Naive B cell (primary cell): Measurements from ENCODE around the gene REXO1. TPM values are rescaled to one million over a fixed set of nuclear protein-coding genes. Genes with fewer than 3 reads are reported as not detected.
A peak's percentile ranks its signal among the peaks of the same experiment; 100 is the strongest.

ENCODE experiments used
- ATAC-seq, 2 donors: fragments of 150-1000 bp; cut with Tn5 transposase; 2 replicates each; pipeline ENCODE4 v1.10.0; 2021; ENCODE audit warnings: low read depth in 2 of 2, mild to moderate bottlenecking in 2 of 2, moderate library complexity in 2 of 2
- DNase-seq: peaks from one replicate; pipeline ENCODE4 v3.0.0; 2022
- H3K27ac Mint-ChIP-seq, 6 donors: one replicate each; pipeline ENCODE4 v1.8.0; 2020 to 2022; ENCODE audit warnings: mild to moderate bottlenecking in 6 of 6, mixed read lengths in 6 of 6, moderate library complexity in 5 of 6, inconsistent platforms in 2 of 6
- H3K27me3 Mint-ChIP-seq, 3 donors: one replicate each; pipeline ENCODE4 v1.8.0; 2021 to 2022; ENCODE audit warnings: mixed read lengths in 3 of 3, mild to moderate bottlenecking in 1 of 3
- H3K36me3 Mint-ChIP-seq, 2 donors: one replicate each; pipeline ENCODE4 v1.8.0; 2020 to 2022; ENCODE audit warnings: mixed read lengths in 2 of 2, inconsistent platforms in 1 of 2, mild to moderate bottlenecking in 1 of 2
- H3K4me1 Mint-ChIP-seq, 3 donors: one replicate each; pipeline ENCODE4 v1.8.0; 2020 to 2022; ENCODE audit warnings: mixed read lengths in 3 of 3, inconsistent platforms in 1 of 3, mild to moderate bottlenecking in 1 of 3, moderate library complexity in 1 of 3
- H3K4me3 Mint-ChIP-seq, 8 donors: one replicate each; pipeline ENCODE4 v1.8.0; 2020 to 2022; ENCODE audit warnings: mild to moderate bottlenecking in 8 of 8, mixed read lengths in 8 of 8, moderate library complexity in 8 of 8, inconsistent platforms in 2 of 8
- H3K9me3 Mint-ChIP-seq, 7 donors: one replicate each; pipeline ENCODE4 v1.8.0; 2020 to 2022; ENCODE audit warnings: mixed read lengths in 7 of 7, mild to moderate bottlenecking in 5 of 7, inconsistent platforms in 2 of 7, moderate library complexity in 1 of 7
- polyA plus RNA-seq, 6 donors: library from polyadenylated mRNA; unstranded; fragments of 300-500 nt; fragmentation: Illumina TruSeq; gene quantifications; one replicate each; pipeline ENCODE4 v1.2.3, GENCODE V29; 2021; ENCODE audit warnings: low read depth in 6 of 6

The REXO1 gene
- polyA plus RNA-seq, 6 donors from 2014 or later: 0.96 to 18.1 (median 5.2) TPM

GRCh38 chr19:1783874-1784273 lies 64.4 kb downstream of the REXO1 start:
- no peak for DNase-seq
- peaks cover 0 to 23% (median 12%) of the 10 kb centered on the region in 7 donors for H3K9me3 Mint-ChIP-seq
- ATAC-seq: peak; percentile 68 to 71
- H3K4me1 Mint-ChIP-seq: peaks cover 5 to 12% (median 11%) of the 10 kb centered on the region in 3 donors
- H3K4me3 Mint-ChIP-seq: peak overlapping the region in 1 of 8 donors; percentile 5
- no peak overlapping the region for H3K27ac Mint-ChIP-seq
- no peaks in the 10 kb centered on the region for H3K36me3 Mint-ChIP-seq
- H3K27me3 Mint-ChIP-seq: peaks cover 34 to 82% (median 60%) of the 10 kb centered on the region in 3 donors

- H3K4me3 Mint-ChIP-seq: no peak overlapping the region
- H3K27ac Mint-ChIP-seq: no peak overlapping the region
- no peak for ATAC-seq
- peaks cover 0 to 23% (median 12%) of the 10 kb centered on the region in 7 donors for H3K9me3 Mint-ChIP-seq
- no peaks in the 10 kb centered on the region for H3K36me3 Mint-ChIP-seq
- no peak for DNase-seq
- peaks cover 34 to 82% (median 65%) of the 10 kb centered on the region in 3 donors for H3K27me3 Mint-ChIP-seq
- peaks cover 5 to 12% (median 11%) of the 10 kb centered on the region in 3 donors for H3K4me1 Mint-ChIP-seq
These were observed 64.9 kb downstream of the REXO1 start for GRCh38 chr19:1783354-1783753.

DNA sequence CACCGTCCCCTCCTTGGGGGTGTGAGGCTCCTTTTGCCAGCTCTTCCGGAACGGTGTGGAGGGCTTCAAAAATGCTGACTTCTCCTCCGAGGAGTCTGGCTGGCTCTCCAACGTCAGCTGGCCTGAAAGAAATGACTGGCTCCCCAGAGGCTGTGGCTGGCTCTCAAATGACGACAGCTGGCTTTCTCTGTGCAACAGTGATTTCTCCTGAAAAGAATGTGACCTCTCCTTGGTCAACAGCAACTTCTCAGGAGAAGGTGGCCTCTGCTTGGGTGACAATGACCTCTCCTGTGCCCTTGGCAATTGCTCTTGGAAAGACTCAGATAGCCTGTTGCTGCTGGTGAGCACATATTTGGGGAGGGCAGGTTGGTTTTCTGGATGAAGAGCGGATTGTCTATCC lies 65.8 kb downstream of the REXO1 start:
- Mint-ChIP-seq H3K4me3 (no peak overlapping the region), H3K4me1 (peaks cover 5 to 12% (median 11%) of the 10 kb centered on the region in 3 donors), H3K27me3 (peaks cover 34 to 82% (median 68%) of the 10 kb centered on the region in 3 donors), H3K27ac (peak overlapping the region in 1 of 6 donors; percentile 38), H3K36me3 (no peaks in the 10 kb centered on the region), H3K9me3 (peaks cover 0 to 23% (median 12%) of the 10 kb centered on the region in 7 donors)
- ATAC-seq (no peak), DNase-seq (no peak)

- ATAC-seq (no peak), DNase-seq (no peak)
- H3K9me3 Mint-ChIP-seq: peaks cover 0 to 25% (median 12%) of the 10 kb centered on the region in 7 donors
- H3K27ac Mint-ChIP-seq: no peak overlapping the region
- no peak overlapping the region for H3K4me3 Mint-ChIP-seq
- peaks cover 9 to 21% (median 16%) of the 10 kb centered on the region in 3 donors for H3K4me1 Mint-ChIP-seq
- peaks cover 0 to 10% of the 10 kb centered on the region in 2 donors for H3K36me3 Mint-ChIP-seq
- H3K27me3 Mint-ChIP-seq: peaks cover 34 to 84% (median 62%) of the 10 kb centered on the region in 3 donors
These were observed 67.9 kb downstream of the REXO1 start for GRCh38 chr19:1780272-1780958.

GRCh38 chr19:1779574-1779973 lies 68.7 kb downstream of the REXO1 start:
- ATAC-seq (no peak), DNase-seq (no peak)
- Mint-ChIP-seq H3K4me1 (peaks cover 9 to 21% (median 16%) of the 10 kb centered on the region in 3 donors), H3K4me3 (no peak overlapping the region), H3K27ac (peak overlapping the region in 1 of 6 donors; percentile 40), H3K36me3 (peaks cover 0 to 10% of the 10 kb centered on the region in 2 donors), H3K9me3 (peaks cover 0 to 25% (median 12%) of the 10 kb centered on the region in 7 donors), H3K27me3 (peaks cover 34 to 85% (median 68%) of the 10 kb centered on the region in 3 donors)

DNA sequence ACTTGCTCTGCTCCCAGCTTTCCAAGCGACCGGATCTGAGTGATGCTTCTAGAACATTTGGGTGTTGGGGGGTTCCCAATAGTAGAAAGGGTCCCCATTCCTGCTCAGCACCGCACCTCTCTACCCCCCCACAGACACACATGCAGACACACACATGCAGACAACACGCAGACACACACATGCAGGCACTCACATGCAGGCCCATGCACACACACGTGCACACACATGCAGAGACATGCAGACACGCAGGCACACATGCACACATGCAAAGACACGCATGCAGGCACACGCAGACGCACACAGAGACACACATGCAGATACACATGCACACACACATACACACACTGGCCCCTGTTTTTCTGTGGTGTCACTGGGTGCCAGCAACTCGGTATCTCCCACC lies 71.1 kb downstream of the REXO1 start:
- peaks cover 0 to 18% (median 10%) of the 10 kb centered on the region in 7 donors for H3K9me3 Mint-ChIP-seq
- H3K36me3 Mint-ChIP-seq: peaks cover 0 to 16% of the 10 kb centered on the region in 2 donors
- DNase-seq (no peak), ATAC-seq (no peak)
- peaks cover 41 to 89% (median 76%) of the 10 kb centered on the region in 3 donors for H3K27me3 Mint-ChIP-seq
- H3K4me3 Mint-ChIP-seq: peak overlapping the region in 1 of 8 donors; percentile 2
- peak overlapping the region in 2 of 6 donors; percentile 3 to 72 for H3K27ac Mint-ChIP-seq
- H3K4me1 Mint-ChIP-seq: peaks cover 4 to 15% (median 10%) of the 10 kb centered on the region in 3 donors

- H3K27ac Mint-ChIP-seq: no peak overlapping the region
- peaks cover 0 to 18% (median 11%) of the 10 kb centered on the region in 7 donors for H3K9me3 Mint-ChIP-seq
- DNase-seq: no peak
- peaks cover 0 to 16% of the 10 kb centered on the region in 2 donors for H3K36me3 Mint-ChIP-seq
- peaks cover 4 to 15% (median 10%) of the 10 kb centered on the region in 3 donors for H3K4me1 Mint-ChIP-seq
- peak overlapping the region in 2 of 8 donors; percentile 2 to 50 for H3K4me3 Mint-ChIP-seq
- ATAC-seq: no peak
- peaks cover 41 to 86% (median 78%) of the 10 kb centered on the region in 3 donors for H3K27me3 Mint-ChIP-seq
These were observed 71.6 kb downstream of the REXO1 start for GRCh38 chr19:1776606-1777147.

DNA sequence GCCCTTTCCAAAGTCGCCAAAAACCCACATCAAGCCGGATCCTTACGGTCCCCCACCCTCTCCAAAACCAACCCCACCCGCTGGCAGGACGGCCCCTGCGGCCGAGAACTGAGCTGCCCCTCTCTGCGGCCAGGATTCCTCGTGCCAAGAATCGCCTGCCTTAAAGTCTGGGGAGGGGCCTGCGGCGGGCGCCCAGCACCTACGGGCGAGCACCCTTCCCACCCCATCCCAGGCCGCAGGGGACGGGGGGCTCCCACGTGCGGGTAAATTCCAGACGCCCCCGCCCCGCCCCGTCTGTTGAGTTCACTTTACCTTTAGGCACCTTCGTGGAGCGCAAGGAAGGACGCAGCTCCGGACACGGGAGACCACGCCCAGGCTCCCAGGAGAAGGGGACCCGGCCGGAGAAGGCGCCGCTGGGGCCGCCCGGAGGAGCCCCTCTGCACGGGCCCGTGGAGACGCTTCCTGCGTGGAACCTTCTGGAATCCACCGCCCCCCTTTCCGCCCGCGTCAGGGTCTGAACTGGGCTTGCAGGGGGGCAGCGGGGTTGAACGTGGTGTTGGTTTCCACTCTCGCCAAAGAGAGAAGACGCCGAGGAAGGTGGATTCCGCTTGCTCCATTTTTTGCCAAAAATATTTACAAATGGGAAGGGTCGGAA lies 72.2 kb downstream of the REXO1 start:
- peaks cover 0 to 20% of the 10 kb centered on the region in 2 donors for H3K36me3 Mint-ChIP-seq
- DNase-seq (no peak), ATAC-seq (no peak)
- H3K4me3 Mint-ChIP-seq: peak overlapping the region in 1 of 8 donors; percentile 54
- H3K27me3 Mint-ChIP-seq: peaks cover 46 to 87% (median 79%) of the 10 kb centered on the region in 3 donors
- peaks cover 2 to 19% (median 15%) of the 10 kb centered on the region in 7 donors for H3K9me3 Mint-ChIP-seq
- peak overlapping the region in 1 of 6 donors; percentile 52 for H3K27ac Mint-ChIP-seq
- peaks cover 4 to 15% (median 10%) of the 10 kb centered on the region in 3 donors for H3K4me1 Mint-ChIP-seq

GRCh38 chr19:1774989-1775772 lies 73.1 kb downstream of the REXO1 start:
- Mint-ChIP-seq H3K27ac (peak overlapping the region in 1 of 6 donors; percentile 74), H3K9me3 (peaks cover 10 to 24% (median 21%) of the 10 kb centered on the region in 7 donors), H3K36me3 (peaks cover 2 to 28% of the 10 kb centered on the region in 2 donors), H3K4me3 (no peak overlapping the region), H3K4me1 (peaks cover 4 to 15% (median 10%) of the 10 kb centered on the region in 3 donors), H3K27me3 (peaks cover 46 to 87% (median 79%) of the 10 kb centered on the region in 3 donors)
- ATAC-seq: no peak
- no peak for DNase-seq

DNA sequence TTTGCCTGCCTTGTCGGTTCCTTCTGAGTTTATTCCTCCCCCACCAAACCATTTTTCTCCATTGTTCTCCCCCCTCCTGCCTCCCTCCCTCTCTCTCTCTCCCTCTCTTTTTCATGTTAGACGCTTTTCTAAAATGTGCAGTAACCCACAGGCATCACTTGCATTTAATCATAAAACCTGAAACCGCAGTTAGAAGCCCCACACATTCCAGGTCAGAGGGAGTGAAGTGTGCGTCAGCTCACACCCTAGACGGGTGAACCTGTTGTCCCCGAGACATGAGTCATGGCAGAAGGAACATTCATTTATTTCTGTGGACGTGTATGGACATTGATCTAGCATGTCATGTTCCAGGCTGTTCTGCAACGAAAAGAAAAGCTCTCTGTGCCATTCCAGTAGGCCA lies 75.1 kb downstream of the REXO1 start:
- no peak for DNase-seq
- Mint-ChIP-seq H3K27ac (no peak overlapping the region), H3K36me3 (peaks cover 4 to 35% of the 10 kb centered on the region in 2 donors), H3K9me3 (peaks cover 10 to 27% (median 23%) of the 10 kb centered on the region in 7 donors), H3K27me3 (peaks cover 41 to 87% (median 77%) of the 10 kb centered on the region in 3 donors), H3K4me1 (peaks cover 5 to 10% (median 7%) of the 10 kb centered on the region in 3 donors), H3K4me3 (peak overlapping the region in 2 of 8 donors; percentile 11 to 79)
- ATAC-seq: no peak

- H3K27me3 Mint-ChIP-seq: peaks cover 33 to 87% (median 73%) of the 10 kb centered on the region in 3 donors
These were observed 77.3 kb downstream of the REXO1 start for GRCh38 chr19:1770866-1771576.

GRCh38 chr19:1769645-1769985 lies 78.7 kb downstream of the REXO1 start:
- DNase-seq (no peak), ATAC-seq (no peak)
- Mint-ChIP-seq H3K4me3 (no peak overlapping the region), H3K27ac (no peak overlapping the region), H3K4me1 (peaks cover 2 to 11% (median 10%) of the 10 kb centered on the region in 3 donors), H3K36me3 (peaks cover 4 to 26% of the 10 kb centered on the region in 2 donors), H3K9me3 (peaks cover 9 to 25% (median 20%) of the 10 kb centered on the region in 7 donors), H3K27me3 (peaks cover 33 to 91% (median 80%) of the 10 kb centered on the region in 3 donors)

More at GRCh38 chr19:1770866-1771576, 77.3 kb downstream of the REXO1 start:
- Mint-ChIP-seq H3K27ac (no peak overlapping the region), H3K4me3 (no peak overlapping the region), H3K4me1 (peaks cover 4 to 11% (median 10%) of the 10 kb centered on the region in 3 donors), H3K36me3 (peaks cover 4 to 26% of the 10 kb centered on the region in 2 donors), H3K9me3 (peaks cover 10 to 27% (median 20%) of the 10 kb centered on the region in 7 donors)
- DNase-seq (no peak), ATAC-seq (no peak)
